Uterus (tissue), 2 donors: Measurements from ENCODE around the gene YPEL4.

Experiments
- CTCF ChIP-seq, 4 experiments: fragments of 200-600 bp in 2 of 4; fragments of 450-650 bp in 2 of 4; sonication (generic) in 2 of 4; IDR thresholded peaks; one replicate each; pipeline ENCODE4 v1.5.1; 2016 to 2019; ENCODE audit warnings: antibody characterized with exemption in 4 of 4, mild to moderate bottlenecking in 2 of 4, moderate library complexity in 1 of 4
- POLR2A ChIP-seq, 2 donors: fragments of 450-650 bp; IDR thresholded peaks; one replicate each; pipeline ENCODE4 v1.6.1; 2016; ENCODE audit warnings: antibody characterized with exemption in 2 of 2, mild to moderate bottlenecking in 1 of 2, moderate library complexity in 1 of 2

GRCh38 chr11:57658023-57658361, 8.3 kb upstream of the YPEL4 start:
- no peak for TF ChIP-seq CTCF (IDR thresholded peaks at IDR 0.05)
- no peak for TF ChIP-seq POLR2A (IDR thresholded peaks at IDR 0.05)
